ENCODE results near the gene KRT3. TPM values are rescaled to one million over a fixed set of nuclear protein-coding genes. Genes with fewer than 3 reads are reported as not detected.

KRT3 gene
- not detected for total RNA-seq
- polyA plus RNA-seq: not detected

DNA sequence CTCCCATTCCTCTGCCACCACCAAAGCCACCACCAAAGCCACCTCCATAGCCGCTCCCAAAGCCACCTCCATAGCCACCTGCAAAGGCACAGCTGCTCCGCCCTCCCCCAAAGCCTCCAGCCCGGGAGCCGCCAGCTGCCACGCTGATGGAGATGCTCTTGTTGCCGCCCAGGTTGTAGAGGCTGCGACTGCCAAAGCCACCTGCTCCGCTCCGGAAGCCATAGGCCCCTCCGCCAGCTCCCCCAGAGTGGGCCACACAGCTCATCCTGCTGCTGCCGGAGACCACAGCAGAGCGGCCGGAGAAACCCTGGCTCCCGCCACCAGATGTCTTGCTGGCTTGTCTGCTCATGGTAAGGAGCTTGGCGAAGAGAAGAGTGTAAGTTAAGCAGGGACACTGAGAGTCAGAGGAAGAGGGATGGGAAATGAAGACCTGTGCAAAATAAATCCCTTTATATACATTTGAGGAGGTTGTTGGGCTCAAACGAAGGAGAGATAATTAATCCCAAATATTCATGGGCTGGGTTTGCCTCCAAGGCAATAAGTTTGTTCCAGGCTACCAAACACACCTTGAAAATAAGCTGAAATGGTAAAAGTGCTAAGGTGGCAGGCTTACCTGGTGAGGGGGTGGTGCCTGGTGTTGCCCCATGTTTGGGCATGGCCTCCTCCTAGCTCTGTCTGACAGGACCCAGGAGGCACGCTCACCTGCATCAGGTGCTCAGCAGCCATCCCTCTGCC is at the start of gene KRT3:
Gene KRT3, minus strand, starts transcription at position 424 of the 735 bp plus-strand sequence. Its CDS starts 75 bp downstream, at position 349.
- H3K4me1 ChIP-seq: peaks cover 0 to 4% (median 0%) of the 10 kb centered on the region in 3 donors
- intact Hi-C loops (cut with DNase I): no loop called here
- H3K4me3 ChIP-seq: no peak within 1 kb of the TSS
- no peaks in the 10 kb centered on the region for H3K36me3 ChIP-seq
- no peak for FAIRE-seq
- H3K27me3 ChIP-seq: no peaks in the 10 kb centered on the region
- no peak for DNase-seq
- WGBS, 2 donors: 85 to 89% methylated on average over 16 to 17 of the region's 17 CpGs
- H3K9me3 ChIP-seq: no peaks in the 10 kb centered on the region
- H3K27ac ChIP-seq: no peak within 1 kb of the TSS
- TF ChIP-seq, protein P1, sequence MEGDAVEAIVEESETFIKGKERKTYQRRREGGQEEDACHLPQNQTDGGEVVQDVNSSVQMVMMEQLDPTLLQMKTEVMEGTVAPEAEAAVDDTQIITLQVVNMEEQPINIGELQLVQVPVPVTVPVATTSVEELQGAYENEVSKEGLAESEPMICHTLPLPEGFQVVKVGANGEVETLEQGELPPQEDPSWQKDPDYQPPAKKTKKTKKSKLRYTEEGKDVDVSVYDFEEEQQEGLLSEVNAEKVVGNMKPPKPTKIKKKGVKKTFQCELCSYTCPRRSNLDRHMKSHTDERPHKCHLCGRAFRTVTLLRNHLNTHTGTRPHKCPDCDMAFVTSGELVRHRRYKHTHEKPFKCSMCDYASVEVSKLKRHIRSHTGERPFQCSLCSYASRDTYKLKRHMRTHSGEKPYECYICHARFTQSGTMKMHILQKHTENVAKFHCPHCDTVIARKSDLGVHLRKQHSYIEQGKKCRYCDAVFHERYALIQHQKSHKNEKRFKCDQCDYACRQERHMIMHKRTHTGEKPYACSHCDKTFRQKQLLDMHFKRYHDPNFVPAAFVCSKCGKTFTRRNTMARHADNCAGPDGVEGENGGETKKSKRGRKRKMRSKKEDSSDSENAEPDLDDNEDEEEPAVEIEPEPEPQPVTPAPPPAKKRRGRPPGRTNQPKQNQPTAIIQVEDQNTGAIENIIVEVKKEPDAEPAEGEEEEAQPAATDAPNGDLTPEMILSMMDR (IDR thresholded peaks at IDR 0.05): no peak
- ATAC-seq: no peak

DNA sequence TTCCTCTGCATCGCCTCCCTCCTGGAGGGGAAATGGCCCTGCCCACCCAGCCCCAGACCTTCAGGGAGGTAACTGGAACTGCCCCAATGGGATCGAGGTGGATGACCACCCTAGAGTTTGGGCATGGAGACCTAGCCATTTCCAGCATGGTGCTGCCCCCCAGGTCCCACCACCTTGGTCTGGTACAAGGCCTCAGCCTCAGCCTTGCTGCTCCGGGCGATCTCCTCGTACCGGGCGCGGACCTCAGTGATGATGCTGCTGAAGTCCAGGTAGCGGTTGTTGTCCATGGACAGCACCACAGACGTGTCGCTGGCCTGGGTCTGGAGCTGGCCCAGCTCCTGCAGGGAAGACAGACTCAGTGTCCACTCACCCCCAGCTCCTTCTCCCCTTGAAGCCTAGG is 48.5 kb upstream of the KRT3 start:
- FAIRE-seq (no peak), ATAC-seq (no peak), DNase-seq (no peak)
- no peaks in the 10 kb centered on the region for H3K4me1 ChIP-seq
- no peak overlapping the region for H3K4me3 ChIP-seq
- intact Hi-C loops (cut with DNase I): no loop called here
- H3K36me3 ChIP-seq: no peaks in the 10 kb centered on the region
- TF ChIP-seq, protein P1 (IDR thresholded peaks at IDR 0.05): no peak
- no peak overlapping the region for H3K27ac ChIP-seq
- no peaks in the 10 kb centered on the region for H3K27me3 ChIP-seq
- no peaks in the 10 kb centered on the region for H3K9me3 ChIP-seq
- WGBS, 2 donors: 87 to 88% methylated on average over 11 of the region's 11 CpGs

DNA sequence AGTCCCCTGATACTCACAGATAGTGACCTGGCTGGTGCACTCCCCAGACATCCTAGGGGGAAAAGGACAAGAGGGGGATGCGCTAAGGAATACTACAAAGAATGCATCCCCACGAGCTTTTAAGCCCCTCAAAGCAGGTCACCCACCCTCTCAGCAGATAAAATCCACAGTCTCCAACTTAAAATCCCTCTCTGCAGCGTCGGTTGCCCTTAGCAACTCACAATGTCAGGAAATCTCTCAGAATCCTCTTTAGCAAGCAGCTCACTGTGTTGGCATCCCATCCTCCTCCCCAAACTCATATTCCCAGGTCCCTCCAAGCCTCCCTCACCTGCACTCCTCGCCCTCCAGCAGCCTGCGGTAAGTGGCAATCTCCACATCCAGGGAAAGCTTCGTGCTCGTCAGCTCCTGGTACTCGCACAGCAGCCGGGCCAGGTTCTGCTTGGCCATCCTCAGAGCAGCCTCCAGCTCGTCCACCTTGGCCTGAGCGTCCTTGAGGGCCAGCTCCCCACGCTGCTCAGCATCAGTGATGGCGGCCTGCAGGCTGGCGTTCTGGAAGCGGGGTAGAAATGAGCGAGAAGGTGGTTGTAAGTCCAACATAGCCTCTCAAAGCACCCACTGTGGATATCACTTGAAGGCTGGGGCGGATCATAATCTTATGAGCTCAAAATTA is 43.7 kb upstream of the KRT3 start:
- H3K4me3 ChIP-seq: no peak overlapping the region
- no peaks in the 10 kb centered on the region for H3K4me1 ChIP-seq
- 63 to 76% methylated on average over 18 of the region's 18 CpGs for WGBS, 2 donors
- DNase-seq: no peak
- intact Hi-C loops (cut with DNase I): no loop called here
- H3K27me3 ChIP-seq: no peaks in the 10 kb centered on the region
- no peaks in the 10 kb centered on the region for H3K9me3 ChIP-seq
- H3K36me3 ChIP-seq: no peaks in the 10 kb centered on the region
- no peak overlapping the region for H3K27ac ChIP-seq
- FAIRE-seq: no peak
- TF ChIP-seq, protein P1 (IDR thresholded peaks at IDR 0.05): no peak
- ATAC-seq: no peak

DNA sequence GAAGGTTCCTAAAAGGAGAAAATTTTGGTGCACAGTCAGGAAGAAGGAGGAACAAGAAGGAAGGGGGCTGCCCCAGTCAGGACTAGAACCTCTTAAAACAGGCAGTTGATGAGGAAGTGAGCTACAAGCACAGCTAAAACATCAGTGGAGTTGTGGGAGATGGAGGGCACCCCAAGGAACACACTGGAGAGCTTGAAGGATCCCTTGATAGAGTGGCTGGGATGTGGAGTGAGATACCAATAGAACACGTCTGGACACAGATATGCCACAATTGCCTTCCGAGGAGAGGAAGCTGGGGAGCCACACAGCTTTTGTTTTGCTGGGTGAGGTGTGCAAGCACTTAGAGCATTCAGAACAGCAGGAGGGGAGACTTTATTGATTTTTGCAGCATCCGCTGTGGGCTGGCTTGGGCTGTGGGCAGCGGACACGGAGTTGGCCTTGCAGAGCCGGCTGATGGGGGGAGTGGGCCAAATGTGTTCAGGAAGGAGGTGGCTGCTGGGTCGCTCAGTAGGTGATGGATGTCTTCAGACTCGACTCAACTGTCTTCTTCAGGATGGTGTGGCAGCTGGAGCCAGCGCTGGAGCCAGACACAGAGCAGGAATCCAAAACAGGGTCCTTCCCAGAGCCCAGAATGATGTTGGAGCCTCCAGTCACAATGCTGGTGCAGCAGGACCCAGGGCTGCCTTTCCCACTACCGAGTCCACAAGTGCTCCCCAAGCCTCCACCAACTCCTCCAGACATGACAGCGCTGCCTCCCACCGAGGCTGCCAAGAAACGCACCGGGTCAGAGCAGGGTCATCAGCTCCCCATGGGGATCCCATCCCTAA is 42.9 kb upstream of the KRT3 start:
- ATAC-seq: no peak
- no peaks in the 10 kb centered on the region for H3K9me3 ChIP-seq
- intact Hi-C loops (cut with DNase I): no loop called here
- H3K4me3 ChIP-seq: no peak overlapping the region
- FAIRE-seq: no peak
- H3K27ac ChIP-seq: no peak overlapping the region
- DNase-seq: no peak
- no peaks in the 10 kb centered on the region for H3K27me3 ChIP-seq
- 43 to 50% methylated on average over 14 of the region's 14 CpGs for WGBS, 2 donors
- TF ChIP-seq, protein P1 (IDR thresholded peaks at IDR 0.05): no peak
- no peaks in the 10 kb centered on the region for H3K4me1 ChIP-seq
- H3K36me3 ChIP-seq: no peaks in the 10 kb centered on the region

All from pancreas (tissue), 10 donors.